SK-N-MC (cell line): ENCODE results near the gene ZBTB25.

Experiments
- DNase-seq: peaks from one replicate; pipeline ENCODE4 v3.0.0-alpha.2; 2011; ENCODE audit warnings: low read depth, low spot score
- H3K27ac ChIP-seq: fragments of 200-600 bp; sonication (generic); 2 replicates; pipeline ENCODE4 v1.5.1; 2016; ENCODE audit warnings: mixed run types
- H3K36me3 ChIP-seq: fragments of 200-600 bp; sonication (generic); 2 replicates; pipeline ENCODE4 v1.6.1; 2017; ENCODE audit warnings: antibody characterized with exemption, low read length, mixed read lengths; ENCODE audit not compliant: insufficient read depth
- H3K4me3 ChIP-seq: fragments of 200-600 bp; sonication (generic); 2 replicates; pipeline ENCODE4 v1.5.1; 2016
- H3K9ac ChIP-seq: fragments of 200-600 bp; sonication (generic); 2 replicates; pipeline ENCODE4 v1.8.0; 2017; ENCODE audit warnings: mixed run types, mixed read lengths; ENCODE audit not compliant: insufficient read length
- H3K9me3 ChIP-seq: fragments of 200-600 bp; sonication (generic); 2 replicates; pipeline ENCODE4 v1.6.1; 2017; ENCODE audit warnings: low read depth, mild to moderate bottlenecking, antibody characterized with exemption, low read length, moderate library complexity, mixed read lengths
- EZH2 ChIP-seq: fragments of 200-600 bp; sonication (generic); IDR thresholded peaks from one replicate; pipeline ENCODE4 v1.6.1; 2017; ENCODE audit warnings: antibody characterized with exemption
- FOXP2 ChIP-seq: optimal IDR thresholded peaks from 2 replicates; pipeline ENCODE3; 2011; ENCODE audit warnings: mild to moderate bottlenecking, moderate library complexity; ENCODE audit not compliant: insufficient read depth; ENCODE audit errors: extremely low read length, control extremely low read depth
- POLR2AphosphoS5 ChIP-seq: IDR thresholded peaks from 2 replicates; pipeline ENCODE4 v1.6.1; 2012; ENCODE audit warnings: mild to moderate bottlenecking, low read depth, low read length, borderline replicate concordance

Gene ZBTB25

GRCh38 chr14:64504897-64505794 lies 1.5 kb upstream of the ZBTB25 start:
- DNase-seq: no peak

GRCh38 chr14:64504310-64504896 lies 765 bp upstream of the ZBTB25 start, which contains the start of gene ZBTB1:
Gene ZBTB1, plus strand, starts transcription at chr14:64504770. Its CDS starts 16,735 bp downstream, at chr14:64521505.
- no peaks in the 10 kb centered on the region for H3K9me3 ChIP-seq
- peak within 1 kb of the TSS; percentile 99 for H3K9ac ChIP-seq
- TF ChIP-seq EZH2: no peak
- no peak for TF ChIP-seq FOXP2
- TF ChIP-seq POLR2AphosphoS5: peak; percentile 63; the same call in 1 of the 2 replicates
- no peak for DNase-seq
- H3K36me3 ChIP-seq: no peaks in the 10 kb centered on the region
- peak within 1 kb of the TSS; percentile 98 for H3K27ac ChIP-seq
- peak within 1 kb of the TSS; percentile 90 for H3K4me3 ChIP-seq

More at GRCh38 chr14:64504897-64505794, 1.5 kb upstream of the ZBTB25 start:
- H3K36me3 ChIP-seq: no peaks in the 10 kb centered on the region
- peak overlapping the region; percentile 99 for H3K9ac ChIP-seq
- H3K27ac ChIP-seq: peak overlapping the region; percentile 98
- no peaks in the 10 kb centered on the region for H3K9me3 ChIP-seq
- peak overlapping the region; percentile 90 for H3K4me3 ChIP-seq
- TF ChIP-seq FOXP2 (no peak), EZH2 (no peak), POLR2AphosphoS5 (peak; percentile 42; the same call in 1 of the 2 replicates)

GRCh38 chr14:64502887-64503433 lies 678 bp downstream of the ZBTB25 start:
- TF ChIP-seq POLR2AphosphoS5 (no peak), EZH2 (no peak), FOXP2 (no peak)
- H3K36me3 ChIP-seq: peaks cover 3% of the 10 kb centered on the region; the same call in 1 of the 2 replicates
- H3K9me3 ChIP-seq: no peaks in the 10 kb centered on the region
- peak overlapping the region; percentile 90 for H3K27ac ChIP-seq
- peak overlapping the region; percentile 90 for H3K4me3 ChIP-seq
- no peak for DNase-seq
- H3K9ac ChIP-seq: peak overlapping the region; percentile 95

- H3K27ac ChIP-seq: peak overlapping the region; percentile 90
- no peak for DNase-seq
- H3K9me3 ChIP-seq: no peaks in the 10 kb centered on the region
- H3K4me3 ChIP-seq: peak overlapping the region; percentile 90
- peaks cover 3% of the 10 kb centered on the region; the same call in 1 of the 2 replicates for H3K36me3 ChIP-seq
- peak overlapping the region; percentile 95 for H3K9ac ChIP-seq
- TF ChIP-seq EZH2: no peak
- no peak for TF ChIP-seq FOXP2
- TF ChIP-seq POLR2AphosphoS5: no peak
Measured at GRCh38 chr14:64502456-64502855, 1.2 kb downstream of the ZBTB25 start.

GRCh38 chr14:64501411-64502171 lies 2.0 kb downstream of the ZBTB25 start:
- peak; percentile 43; the same call in 1 of the 2 replicates for TF ChIP-seq POLR2AphosphoS5
- TF ChIP-seq EZH2: no peak
- H3K9me3 ChIP-seq: no peaks in the 10 kb centered on the region
- peak overlapping the region; percentile 95 for H3K9ac ChIP-seq
- peak overlapping the region; percentile 90 for H3K4me3 ChIP-seq
- peak overlapping the region; percentile 85 for H3K27ac ChIP-seq
- H3K36me3 ChIP-seq: peaks cover 3% of the 10 kb centered on the region; the same call in 1 of the 2 replicates
- DNase-seq: no peak

- Histone ChIP-seq H3K27ac (peak overlapping the region; percentile 11; the same call in 1 of the 2 replicates), H3K9ac (peak overlapping the region; percentile 35), H3K9me3 (no peaks in the 10 kb centered on the region), H3K36me3 (peaks cover 6% of the 10 kb centered on the region; the same call in 1 of the 2 replicates), H3K4me3 (no peak overlapping the region)
- no peak for TF ChIP-seq POLR2AphosphoS5
- DNase-seq: no peak
Measured at GRCh38 chr14:64500088-64500487, 3.5 kb downstream of the ZBTB25 start.

- no peak for DNase-seq
- Histone ChIP-seq H3K9ac (no peak overlapping the region), H3K9me3 (no peaks in the 10 kb centered on the region), H3K27ac (no peak overlapping the region), H3K4me3 (no peak overlapping the region), H3K36me3 (peaks cover 6% of the 10 kb centered on the region; the same call in 1 of the 2 replicates)
- TF ChIP-seq EZH2 (no peak), POLR2AphosphoS5 (no peak), FOXP2 (no peak)
Measured at GRCh38 chr14:64496764-64497163, 6.9 kb downstream of the ZBTB25 start.
